HCT116 (cell line): ENCODE data around the gene FBXO30.

Experiments used
- FOSL1 ChIP-seq: IDR thresholded peaks from 2 replicates; pipeline ENCODE4 v1.6.1; 2012; ENCODE audit warnings: low read depth
- POLR2A ChIP-seq: IDR thresholded peaks from 2 replicates; pipeline ENCODE4 v1.7.0; 2011; ENCODE audit warnings: borderline replicate concordance; ENCODE audit not compliant: insufficient read depth, insufficient read length; ENCODE audit errors: extremely low read depth
- POLR2AphosphoS5 ChIP-seq: IDR thresholded peaks from 2 replicates; pipeline ENCODE4 v1.6.1; 2011; ENCODE audit warnings: mild to moderate bottlenecking, low read depth, low read length, moderate library complexity
- SP1 ChIP-seq: IDR thresholded peaks from 2 replicates; pipeline ENCODE4 v1.6.1; 2012; ENCODE audit warnings: low read depth
- TF ChIP-seq, protein P1 (sequence below): IDR thresholded peaks from 2 replicates; pipeline ENCODE4 v1.6.1; 2012; ENCODE audit warnings: low read depth
- TF ChIP-seq, protein P2 (sequence below), 3 experiments: fragments of 200-600 bp in 1 of 3; sonication (generic) in 1 of 3; IDR thresholded peaks in 2 of 3; conservative IDR thresholded peaks in 1 of 3; 2 replicates each; pipeline ENCODE4 v1.5.1; 2012 to 2017; ENCODE audit warnings: low read depth in 2 of 3, low read length in 2 of 3, antibody characterized with exemption in 1 of 3, borderline replicate concordance in 1 of 3, control low read depth in 1 of 3, mild to moderate bottlenecking in 1 of 3, mixed read lengths in 1 of 3, mixed run types in 1 of 3, moderate library complexity in 1 of 3; ENCODE audit not compliant: insufficient read depth in 1 of 3
- TF ChIP-seq, protein P3 (sequence below): IDR thresholded peaks from 2 replicates; pipeline ENCODE4 v1.6.1; 2012

DNA sequence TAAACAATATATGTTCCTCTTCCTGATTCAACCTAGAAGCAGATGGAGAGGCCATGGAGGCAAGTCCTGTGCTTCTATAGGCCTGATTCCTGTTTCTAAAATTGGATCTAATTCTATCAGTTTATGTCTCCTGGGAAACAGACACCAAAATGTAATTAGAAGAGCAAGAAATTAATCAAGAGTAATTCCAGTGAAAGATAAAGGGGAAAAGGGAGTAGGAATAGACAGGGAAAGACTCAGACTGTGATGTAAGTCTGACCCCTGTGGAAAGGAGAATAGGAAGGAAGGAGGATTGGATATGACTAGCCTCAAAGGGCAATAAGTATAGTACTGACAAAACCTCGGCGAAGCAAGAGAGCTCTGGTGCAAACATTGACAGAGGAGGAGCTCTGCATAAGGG is 33.9 kb upstream of the FBXO30 start:
- TF ChIP-seq, protein P1, sequence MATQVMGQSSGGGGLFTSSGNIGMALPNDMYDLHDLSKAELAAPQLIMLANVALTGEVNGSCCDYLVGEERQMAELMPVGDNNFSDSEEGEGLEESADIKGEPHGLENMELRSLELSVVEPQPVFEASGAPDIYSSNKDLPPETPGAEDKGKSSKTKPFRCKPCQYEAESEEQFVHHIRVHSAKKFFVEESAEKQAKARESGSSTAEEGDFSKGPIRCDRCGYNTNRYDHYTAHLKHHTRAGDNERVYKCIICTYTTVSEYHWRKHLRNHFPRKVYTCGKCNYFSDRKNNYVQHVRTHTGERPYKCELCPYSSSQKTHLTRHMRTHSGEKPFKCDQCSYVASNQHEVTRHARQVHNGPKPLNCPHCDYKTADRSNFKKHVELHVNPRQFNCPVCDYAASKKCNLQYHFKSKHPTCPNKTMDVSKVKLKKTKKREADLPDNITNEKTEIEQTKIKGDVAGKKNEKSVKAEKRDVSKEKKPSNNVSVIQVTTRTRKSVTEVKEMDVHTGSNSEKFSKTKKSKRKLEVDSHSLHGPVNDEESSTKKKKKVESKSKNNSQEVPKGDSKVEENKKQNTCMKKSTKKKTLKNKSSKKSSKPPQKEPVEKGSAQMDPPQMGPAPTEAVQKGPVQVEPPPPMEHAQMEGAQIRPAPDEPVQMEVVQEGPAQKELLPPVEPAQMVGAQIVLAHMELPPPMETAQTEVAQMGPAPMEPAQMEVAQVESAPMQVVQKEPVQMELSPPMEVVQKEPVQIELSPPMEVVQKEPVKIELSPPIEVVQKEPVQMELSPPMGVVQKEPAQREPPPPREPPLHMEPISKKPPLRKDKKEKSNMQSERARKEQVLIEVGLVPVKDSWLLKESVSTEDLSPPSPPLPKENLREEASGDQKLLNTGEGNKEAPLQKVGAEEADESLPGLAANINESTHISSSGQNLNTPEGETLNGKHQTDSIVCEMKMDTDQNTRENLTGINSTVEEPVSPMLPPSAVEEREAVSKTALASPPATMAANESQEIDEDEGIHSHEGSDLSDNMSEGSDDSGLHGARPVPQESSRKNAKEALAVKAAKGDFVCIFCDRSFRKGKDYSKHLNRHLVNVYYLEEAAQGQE: no peak
- TF ChIP-seq, protein P2, sequence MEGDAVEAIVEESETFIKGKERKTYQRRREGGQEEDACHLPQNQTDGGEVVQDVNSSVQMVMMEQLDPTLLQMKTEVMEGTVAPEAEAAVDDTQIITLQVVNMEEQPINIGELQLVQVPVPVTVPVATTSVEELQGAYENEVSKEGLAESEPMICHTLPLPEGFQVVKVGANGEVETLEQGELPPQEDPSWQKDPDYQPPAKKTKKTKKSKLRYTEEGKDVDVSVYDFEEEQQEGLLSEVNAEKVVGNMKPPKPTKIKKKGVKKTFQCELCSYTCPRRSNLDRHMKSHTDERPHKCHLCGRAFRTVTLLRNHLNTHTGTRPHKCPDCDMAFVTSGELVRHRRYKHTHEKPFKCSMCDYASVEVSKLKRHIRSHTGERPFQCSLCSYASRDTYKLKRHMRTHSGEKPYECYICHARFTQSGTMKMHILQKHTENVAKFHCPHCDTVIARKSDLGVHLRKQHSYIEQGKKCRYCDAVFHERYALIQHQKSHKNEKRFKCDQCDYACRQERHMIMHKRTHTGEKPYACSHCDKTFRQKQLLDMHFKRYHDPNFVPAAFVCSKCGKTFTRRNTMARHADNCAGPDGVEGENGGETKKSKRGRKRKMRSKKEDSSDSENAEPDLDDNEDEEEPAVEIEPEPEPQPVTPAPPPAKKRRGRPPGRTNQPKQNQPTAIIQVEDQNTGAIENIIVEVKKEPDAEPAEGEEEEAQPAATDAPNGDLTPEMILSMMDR (IDR thresholded peaks at IDR 0.05 in 2 of 3, conservative IDR thresholded peaks at IDR 0.05 in 1 of 3; ENCODE audit: borderline replicate concordance in 1 of 3, insufficient read depth in 1 of 3, low read depth in 2 of 3, low read length in 2 of 3): no peak
- no peak for TF ChIP-seq SP1
- TF ChIP-seq POLR2A: no peak
- TF ChIP-seq POLR2AphosphoS5: no peak
- TF ChIP-seq FOSL1: no peak
- TF ChIP-seq, protein P3, sequence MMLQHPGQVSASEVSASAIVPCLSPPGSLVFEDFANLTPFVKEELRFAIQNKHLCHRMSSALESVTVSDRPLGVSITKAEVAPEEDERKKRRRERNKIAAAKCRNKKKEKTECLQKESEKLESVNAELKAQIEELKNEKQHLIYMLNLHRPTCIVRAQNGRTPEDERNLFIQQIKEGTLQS: no peak
